Subcutaneous adipose tissue (tissue), 4 donors: ENCODE measurements around the gene YPEL4. TPM values are rescaled to one million over a fixed set of nuclear protein-coding genes. Genes with fewer than 3 reads are reported as not detected.

Source experiments
- CTCF ChIP-seq: fragments of 450-650 bp; IDR thresholded peaks from one replicate; pipeline ENCODE4 v1.5.1; 2016; ENCODE audit warnings: low read depth, mild to moderate bottlenecking, control low read depth, antibody characterized with exemption, moderate library complexity
- total RNA-seq, 4 donors: library from RNA; depleted of rRNA; stranded (reverse); fragments of >200 nt; gene quantifications; one replicate each; pipeline ENCODE4 v1.1.0, GENCODE V29; 2016

Gene YPEL4
- total RNA-seq, 4 donors from 2014 or later: 0.33 to 4.1 (median 2.2) TPM

GRCh38 chr11:57622263-57622662 lies 27.4 kb downstream of the YPEL4 start:
- no peak for TF ChIP-seq CTCF

- TF ChIP-seq CTCF: no peak
Observed at GRCh38 chr11:57620467-57620866, 29.2 kb downstream of the YPEL4 start.

GRCh38 chr11:57619331-57619730 lies 30.4 kb downstream of the YPEL4 start:
- no peak for TF ChIP-seq CTCF

- TF ChIP-seq CTCF: no peak
Observed at GRCh38 chr11:57618438-57618837, 31.3 kb downstream of the YPEL4 start.

- no peak for TF ChIP-seq CTCF
Observed at GRCh38 chr11:57616595-57616994, 33.1 kb downstream of the YPEL4 start.

- no peak for TF ChIP-seq CTCF
Observed at GRCh38 chr11:57615308-57615707, 34.4 kb downstream of the YPEL4 start.

- no peak for TF ChIP-seq CTCF
Observed at GRCh38 chr11:57614234-57614772, 35.4 kb downstream of the YPEL4 start.

- TF ChIP-seq CTCF: no peak
Observed at GRCh38 chr11:57610170-57610569, 39.5 kb downstream of the YPEL4 start.
